Stimulated activated CD4-positive, alpha-beta T cell treated with anti-CD3 and anti-CD28 coated beads, Interleukin-12 subunit alpha, Interleukin-12 subunit beta, amount 100 ng/mL, for 48 hours (primary cell): Measurements from ENCODE around the gene TNIK.
"Not testable (repeated sequence)": the region's sequence is repeated elsewhere in the genome, so short reads cannot be mapped to it uniquely, and the experiment has no call there.

Experiments
- DNase-seq, 3 donors: peaks; one replicate each; pipeline ENCODE4 v3.0.0-alpha.2; 2020; ENCODE audit warnings: low read depth in 2 of 3, low spot score in 1 of 3

The TNIK gene

DNA sequence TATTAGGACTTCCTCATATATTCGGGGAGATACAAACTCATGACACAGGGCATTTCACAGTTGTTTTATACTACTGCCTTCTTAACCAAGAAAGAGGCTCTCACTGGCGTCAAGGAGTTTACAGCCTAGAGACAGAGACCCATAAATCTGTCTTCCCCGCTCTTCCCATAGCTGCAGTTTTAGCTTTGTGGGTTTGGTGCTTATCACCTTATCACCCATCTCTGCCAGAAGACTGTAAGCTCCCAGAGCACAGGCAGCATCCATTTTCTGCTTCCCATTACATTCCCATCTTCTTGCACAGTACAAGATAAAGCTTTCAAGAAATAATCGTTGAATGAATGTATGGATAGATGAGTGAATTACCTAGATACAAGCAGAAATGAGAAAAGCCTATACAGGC, 144.3 kb downstream of the TNIK start:
- DNase-seq = no peak

GRCh38 chr3:171315101-171315500, 145.1 kb downstream of the TNIK start:
- DNase-seq = no peak

- no peak for DNase-seq
Measured at GRCh38 chr3:171314341-171314740, 145.9 kb downstream of the TNIK start.

GRCh38 chr3:171313702-171314101, 146.5 kb downstream of the TNIK start:
- DNase-seq = no peak

DNA sequence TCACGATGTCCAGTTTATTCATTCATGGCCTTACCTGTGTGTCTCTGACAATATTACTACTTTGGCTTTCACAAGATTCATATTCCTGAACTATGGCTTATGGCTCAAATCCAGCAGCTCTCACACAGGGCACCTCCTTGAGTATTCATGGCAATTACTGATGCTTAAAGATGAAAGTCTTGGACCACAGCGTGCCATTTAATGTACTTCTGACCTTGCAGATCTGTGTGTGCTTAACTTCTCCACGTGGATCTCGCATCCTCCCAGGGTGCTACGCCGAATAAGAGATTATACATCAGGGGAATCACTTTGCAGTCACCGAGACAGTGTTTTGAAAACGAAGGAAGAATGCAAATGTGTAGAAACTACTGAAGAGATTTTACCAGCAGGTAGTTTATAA, 147.5 kb downstream of the TNIK start:
- DNase-seq = no peak

- DNase-seq = no peak
Measured at GRCh38 chr3:171311784-171312183, 148.4 kb downstream of the TNIK start.

- DNase-seq = no peak
Measured at GRCh38 chr3:171309906-171310359, 150.3 kb downstream of the TNIK start.

GRCh38 chr3:171307988-171308387, 152.2 kb downstream of the TNIK start:
- no peak for DNase-seq

- DNase-seq = no peak
Measured at GRCh38 chr3:171307046-171307585, 153.1 kb downstream of the TNIK start.

DNA sequence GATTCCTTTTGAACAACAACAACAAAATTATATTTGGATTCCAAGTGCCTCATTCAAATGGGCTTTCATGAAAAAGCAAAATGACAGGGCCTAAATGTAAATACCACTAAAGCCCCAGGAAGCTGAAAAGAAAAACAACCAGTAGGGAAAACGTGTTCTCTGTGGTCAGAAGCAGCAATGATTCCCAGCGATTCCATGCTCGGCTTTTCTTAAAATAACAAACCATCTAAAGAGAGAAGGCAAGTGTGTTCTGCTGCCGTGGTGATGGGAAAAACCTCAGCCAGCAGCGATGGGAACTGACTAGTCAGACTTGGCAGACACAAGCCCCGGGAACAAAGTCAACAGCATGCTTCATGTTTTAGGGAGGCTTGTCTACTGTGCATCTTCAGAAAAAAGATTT, 153.6 kb downstream of the TNIK start:
- DNase-seq = no peak

GRCh38 chr3:171305823-171306222, 154.4 kb downstream of the TNIK start:
- DNase-seq = not testable (repeated sequence)

- DNase-seq = not testable (repeated sequence)
Measured at GRCh38 chr3:171304498-171304897, 155.7 kb downstream of the TNIK start.

DNA sequence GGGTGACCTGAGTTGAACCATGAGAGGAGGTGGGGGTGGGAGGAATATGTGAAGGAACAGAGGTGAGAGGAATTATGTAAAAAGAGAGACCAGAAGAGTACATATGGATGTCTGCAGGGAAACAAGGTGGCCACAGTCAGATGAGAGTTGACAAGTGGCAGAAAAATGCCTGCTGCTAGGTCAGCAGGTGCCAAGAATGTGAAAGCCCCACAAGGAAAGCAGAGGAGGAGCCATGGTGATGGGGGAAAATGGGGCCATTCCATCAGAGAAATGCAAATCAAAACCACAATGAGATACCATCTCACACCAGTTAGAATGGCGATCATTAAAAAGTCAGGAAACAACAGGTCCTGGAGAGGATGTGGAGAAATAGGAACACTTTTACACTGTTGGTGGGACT, 156.2 kb downstream of the TNIK start:
- DNase-seq = not testable (repeated sequence)

GRCh38 chr3:171301998-171302397, 158.2 kb downstream of the TNIK start:
- no peak for DNase-seq

DNA sequence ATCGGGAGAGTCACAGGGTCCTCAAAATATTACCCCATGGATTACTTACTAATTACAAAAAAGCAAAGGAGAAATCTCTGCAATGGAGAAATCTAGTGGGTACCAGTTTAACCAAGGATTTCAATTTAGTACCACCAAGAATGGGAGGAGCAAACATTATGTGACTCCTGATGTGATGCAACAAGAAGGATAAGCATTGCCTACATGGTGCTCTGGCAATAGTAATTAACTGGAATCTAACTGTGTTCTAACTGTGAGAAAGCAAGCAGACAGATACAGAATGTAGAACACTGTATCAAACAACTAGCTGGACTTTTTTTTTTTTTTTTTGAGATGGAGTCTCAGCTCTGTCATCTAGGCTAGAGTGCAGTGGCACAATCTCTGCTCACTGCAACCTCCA, 159.2 kb downstream of the TNIK start:
- no peak for DNase-seq

DNA sequence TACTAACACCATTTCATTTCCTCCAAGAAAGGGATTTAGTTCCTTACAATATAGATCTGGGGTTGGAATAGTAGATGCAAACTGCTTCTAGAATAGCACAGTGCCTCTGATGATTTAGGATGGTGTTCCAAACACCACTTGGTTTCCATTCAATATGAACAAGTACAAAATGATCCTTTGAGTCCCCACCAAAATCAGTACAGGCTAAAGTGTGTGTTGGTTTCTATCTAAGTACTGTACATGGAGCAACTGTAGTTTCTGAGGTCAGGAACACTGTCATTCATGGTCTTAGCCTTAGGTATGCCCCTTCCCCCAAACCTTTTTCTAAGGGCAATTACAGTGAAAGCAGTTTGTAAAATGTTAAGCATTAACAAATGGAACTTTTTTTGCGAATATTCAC, 162.3 kb downstream of the TNIK start:
- no peak for DNase-seq

DNA sequence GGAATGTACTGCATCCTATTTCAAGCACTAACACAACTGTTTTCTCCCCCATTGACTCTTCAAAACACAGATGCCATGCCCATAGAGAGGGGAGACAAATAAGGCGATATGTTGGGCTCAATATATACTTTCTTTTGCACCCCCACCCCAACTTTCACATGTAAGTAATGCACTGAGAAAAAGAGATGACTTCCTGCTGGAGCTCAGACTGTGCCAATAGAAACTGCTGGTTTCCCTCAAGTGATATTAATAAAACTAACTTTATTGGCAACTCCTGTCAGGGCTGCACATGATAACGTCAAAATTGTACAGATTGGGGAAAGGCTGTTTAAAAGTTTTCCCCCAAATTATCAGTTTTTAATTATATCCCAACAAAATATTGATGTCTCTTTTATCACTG, 163.0 kb downstream of the TNIK start:
- no peak for DNase-seq

GRCh38 chr3:171295484-171296373, 164.5 kb downstream of the TNIK start:
- DNase-seq = no peak

DNA sequence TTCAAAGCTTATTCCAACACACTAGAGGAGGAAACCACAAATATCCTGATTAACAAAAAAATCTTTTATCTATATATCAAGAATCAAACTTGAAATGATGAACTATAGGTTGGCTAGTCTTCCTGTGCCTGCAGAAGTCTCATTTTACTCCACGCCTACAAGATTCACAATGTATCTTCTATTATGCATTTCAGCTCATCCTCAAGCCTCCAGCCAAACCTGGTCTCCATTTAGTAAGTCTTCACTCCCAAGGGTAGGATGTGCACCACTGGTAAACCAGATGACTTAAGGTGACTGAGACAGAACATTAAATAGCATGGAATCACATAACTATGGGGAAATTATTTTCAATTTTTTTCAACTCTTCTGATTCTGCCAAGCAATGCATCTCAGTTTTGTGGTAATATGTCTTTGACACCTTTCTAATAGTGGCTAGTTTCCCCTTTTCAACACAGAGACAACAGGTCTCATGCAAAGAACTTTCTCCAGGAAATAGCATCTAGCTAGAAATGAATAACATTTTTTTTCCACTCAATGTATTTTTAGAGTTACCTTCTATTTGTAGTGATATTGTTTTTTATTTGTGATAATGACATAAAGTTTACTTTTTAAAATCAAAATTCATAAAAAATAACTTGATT, 166.9 kb downstream of the TNIK start:
- DNase-seq = no peak

DNA sequence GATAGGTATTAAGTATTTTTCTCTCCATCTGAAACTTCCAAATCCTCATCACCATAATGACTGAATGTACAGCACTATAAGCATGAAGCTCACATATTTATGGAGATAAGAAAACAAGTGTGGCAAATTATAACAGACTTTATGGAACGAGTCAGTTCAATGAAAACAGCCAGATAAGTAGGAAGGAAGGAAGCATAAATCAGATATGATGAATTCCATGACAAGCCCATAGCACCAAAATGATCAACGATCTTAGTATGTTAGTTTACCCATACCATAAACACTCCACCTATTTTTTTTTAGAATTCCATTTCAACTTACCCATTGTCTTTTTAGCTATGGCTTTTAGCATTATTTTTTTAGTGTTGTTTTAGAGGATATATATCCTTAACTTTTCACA, 169.5 kb downstream of the TNIK start:
- DNase-seq = no peak

DNA sequence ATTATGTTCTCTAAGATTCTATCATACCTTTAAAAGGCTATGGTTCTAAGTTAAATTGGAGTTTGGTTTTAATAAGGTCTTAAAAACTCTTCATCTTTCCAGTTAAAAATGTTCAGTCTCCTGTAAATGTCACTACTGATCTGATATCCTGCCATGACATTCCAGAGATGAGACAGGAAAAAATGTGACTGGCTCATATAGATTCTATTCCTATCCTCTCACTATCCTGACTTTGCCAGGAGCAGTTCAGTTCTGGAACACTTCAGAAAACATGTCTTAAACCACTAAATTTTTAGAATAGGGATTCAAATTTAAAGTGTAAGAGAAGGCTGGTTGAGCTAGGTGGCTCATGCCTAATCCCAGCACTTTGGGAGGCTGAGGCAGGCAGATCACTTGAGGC, 170.9 kb downstream of the TNIK start:
- no peak for DNase-seq

DNA sequence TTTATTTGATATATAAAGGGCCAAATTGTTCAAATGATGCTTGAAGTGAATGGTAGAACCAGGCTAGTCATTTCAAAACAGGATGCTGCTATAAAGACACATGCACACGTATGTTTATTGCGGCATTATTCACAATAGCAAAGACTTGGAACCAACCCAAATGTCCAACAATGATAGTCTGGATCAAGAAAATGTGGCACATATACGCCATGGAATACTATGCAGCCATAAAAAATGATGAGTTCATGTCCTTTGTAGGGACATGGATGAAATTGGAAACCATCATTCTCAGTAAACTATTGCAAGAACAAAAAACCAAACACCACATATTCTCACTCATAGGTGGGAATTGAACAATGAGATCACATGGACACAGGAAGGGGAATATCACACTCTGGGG, 172.4 kb downstream of the TNIK start:
- DNase-seq = not testable (repeated sequence)
